ENCODE results near the gene ST3GAL4.
"Not testable (repeated sequence)": the region's sequence is repeated elsewhere in the genome, so short reads cannot be mapped to it uniquely, and the experiment has no call there.

Gene ST3GAL4

GRCh38 chr11:126331286-126331685, 24.2 kb upstream of the ST3GAL4 start:
- DNase-seq: no peak

GRCh38 chr11:126332221-126332711, 23.2 kb upstream of the ST3GAL4 start:
- no peak for DNase-seq

GRCh38 chr11:126333142-126333541, 22.3 kb upstream of the ST3GAL4 start:
- no peak for DNase-seq

GRCh38 chr11:126334659-126335462, 20.6 kb upstream of the ST3GAL4 start:
- DNase-seq: no peak

- DNase-seq: no peak
Observed at GRCh38 chr11:126335463-126335760, 20.1 kb upstream of the ST3GAL4 start.

- DNase-seq: no peak
Observed at GRCh38 chr11:126336138-126336541, 19.3 kb upstream of the ST3GAL4 start.

GRCh38 chr11:126336671-126337101, 18.8 kb upstream of the ST3GAL4 start:
- no peak for DNase-seq

- no peak for DNase-seq
Observed at GRCh38 chr11:126337126-126337473, 18.4 kb upstream of the ST3GAL4 start.

- DNase-seq: no peak
Observed at GRCh38 chr11:126337474-126338241, 17.8 kb upstream of the ST3GAL4 start.

GRCh38 chr11:126338346-126339055, 17.0 kb upstream of the ST3GAL4 start:
- no peak for DNase-seq

- no peak for DNase-seq
Observed at GRCh38 chr11:126339073-126339862, 16.2 kb upstream of the ST3GAL4 start.

GRCh38 chr11:126339863-126340434, 15.5 kb upstream of the ST3GAL4 start:
- DNase-seq: no peak

GRCh38 chr11:126340960-126341606, 14.4 kb upstream of the ST3GAL4 start:
- DNase-seq: no peak

- DNase-seq: no peak
Observed at GRCh38 chr11:126341760-126342161, 13.7 kb upstream of the ST3GAL4 start.

- DNase-seq: peak; percentile 77
Observed at GRCh38 chr11:126343051-126343450, 12.4 kb upstream of the ST3GAL4 start.

- no peak for DNase-seq
Observed at GRCh38 chr11:126344141-126345080, 11.1 kb upstream of the ST3GAL4 start.

GRCh38 chr11:126345283-126345682, 10.2 kb upstream of the ST3GAL4 start:
- DNase-seq: peak; percentile 8

- DNase-seq: no peak
Observed at GRCh38 chr11:126345759-126346585, 9.5 kb upstream of the ST3GAL4 start.

- no peak for DNase-seq
Observed at GRCh38 chr11:126346586-126346940, 8.9 kb upstream of the ST3GAL4 start.

GRCh38 chr11:126346946-126347345, 8.5 kb upstream of the ST3GAL4 start:
- DNase-seq: not testable (repeated sequence)
